Loucy (cell line): ENCODE data around the gene CUL9.

Experiments used
- H2AFZ ChIP-seq: fragments of 200-600 bp; sonication (generic); 2 replicates; pipeline ENCODE4 v1.6.0; 2016; ENCODE audit warnings: antibody characterized with exemption, mild to moderate bottlenecking, low read length, moderate library complexity
- H3F3A ChIP-seq: fragments of 200-600 bp; 2 replicates; pipeline ENCODE4 v1.6.0; 2016; ENCODE audit warnings: antibody characterized with exemption, low read depth, mild to moderate bottlenecking
- H3K27me3 ChIP-seq: fragments of 200-600 bp; sonication (generic); 2 replicates; pipeline ENCODE4 v1.6.1; 2014; ENCODE audit warnings: low read length, mild to moderate bottlenecking; ENCODE audit not compliant: insufficient read depth, poor library complexity, severe bottlenecking
- H3K36me3 ChIP-seq: fragments of 200-600 bp; sonication (generic); 2 replicates; pipeline ENCODE4 v1.6.1; 2016; ENCODE audit warnings: low read length; ENCODE audit not compliant: insufficient read depth
- H3K4me1 ChIP-seq: fragments of 200-600 bp; sonication (generic); 2 replicates; pipeline ENCODE4 v1.5.1; 2014; ENCODE audit warnings: low read length, mild to moderate bottlenecking; ENCODE audit not compliant: insufficient read depth, poor library complexity, severe bottlenecking
- H3K4me2 ChIP-seq: fragments of 200-600 bp; sonication (generic); 2 replicates; pipeline ENCODE4 v1.6.0; 2014; ENCODE audit warnings: antibody characterized with exemption, low read length, low read depth, mild to moderate bottlenecking; ENCODE audit not compliant: poor library complexity, severe bottlenecking
- H3K4me3 ChIP-seq: fragments of 200-600 bp; sonication (generic); 2 replicates; pipeline ENCODE4 v1.5.1; 2014; ENCODE audit warnings: low read length, mild to moderate bottlenecking, mixed read lengths; ENCODE audit not compliant: poor library complexity, severe bottlenecking
- H3K79me2 ChIP-seq: fragments of 200-600 bp; sonication (generic); 2 replicates; pipeline ENCODE4 v1.6.1; 2014; ENCODE audit warnings: low read length; ENCODE audit not compliant: insufficient read depth
- H3K9ac ChIP-seq: fragments of 200-600 bp; sonication (generic); 2 replicates; pipeline ENCODE4 v1.6.0; 2014; ENCODE audit warnings: mild to moderate bottlenecking, low read depth, low read length, moderate library complexity; ENCODE audit not compliant: poor library complexity, severe bottlenecking
- H3K9me2 ChIP-seq: fragments of 200-600 bp; sonication (generic); replicated peaks from 2 replicates; pipeline ENCODE4 v1.6.1; 2016; ENCODE audit warnings: low read depth, low read length, mixed read lengths
- H3K9me3 ChIP-seq: fragments of 200-600 bp; sonication (generic); 2 replicates; pipeline ENCODE4 v1.6.1; 2014; ENCODE audit warnings: mild to moderate bottlenecking, antibody characterized with exemption, low read length, low read depth; ENCODE audit not compliant: insufficient read depth
- H4K20me1 ChIP-seq: fragments of 200-600 bp; sonication (generic); 2 replicates; pipeline ENCODE4 v1.6.0; 2014; ENCODE audit warnings: antibody characterized with exemption, low read length, mild to moderate bottlenecking; ENCODE audit not compliant: insufficient read depth, poor library complexity, severe bottlenecking
- EZH2phosphoT487 ChIP-seq: fragments of 200-600 bp; IDR thresholded peaks from 2 replicates; pipeline ENCODE4 v1.6.1; 2018; ENCODE audit warnings: antibody characterized with exemption, mild to moderate bottlenecking, moderate library complexity, borderline replicate concordance
- TF ChIP-seq, protein P1 (sequence below): fragments of 200-600 bp; sonication (generic); conservative IDR thresholded peaks from 2 replicates; pipeline ENCODE4 v1.5.1; 2014; ENCODE audit warnings: mild to moderate bottlenecking, antibody characterized with exemption, low read length

Gene CUL9

DNA sequence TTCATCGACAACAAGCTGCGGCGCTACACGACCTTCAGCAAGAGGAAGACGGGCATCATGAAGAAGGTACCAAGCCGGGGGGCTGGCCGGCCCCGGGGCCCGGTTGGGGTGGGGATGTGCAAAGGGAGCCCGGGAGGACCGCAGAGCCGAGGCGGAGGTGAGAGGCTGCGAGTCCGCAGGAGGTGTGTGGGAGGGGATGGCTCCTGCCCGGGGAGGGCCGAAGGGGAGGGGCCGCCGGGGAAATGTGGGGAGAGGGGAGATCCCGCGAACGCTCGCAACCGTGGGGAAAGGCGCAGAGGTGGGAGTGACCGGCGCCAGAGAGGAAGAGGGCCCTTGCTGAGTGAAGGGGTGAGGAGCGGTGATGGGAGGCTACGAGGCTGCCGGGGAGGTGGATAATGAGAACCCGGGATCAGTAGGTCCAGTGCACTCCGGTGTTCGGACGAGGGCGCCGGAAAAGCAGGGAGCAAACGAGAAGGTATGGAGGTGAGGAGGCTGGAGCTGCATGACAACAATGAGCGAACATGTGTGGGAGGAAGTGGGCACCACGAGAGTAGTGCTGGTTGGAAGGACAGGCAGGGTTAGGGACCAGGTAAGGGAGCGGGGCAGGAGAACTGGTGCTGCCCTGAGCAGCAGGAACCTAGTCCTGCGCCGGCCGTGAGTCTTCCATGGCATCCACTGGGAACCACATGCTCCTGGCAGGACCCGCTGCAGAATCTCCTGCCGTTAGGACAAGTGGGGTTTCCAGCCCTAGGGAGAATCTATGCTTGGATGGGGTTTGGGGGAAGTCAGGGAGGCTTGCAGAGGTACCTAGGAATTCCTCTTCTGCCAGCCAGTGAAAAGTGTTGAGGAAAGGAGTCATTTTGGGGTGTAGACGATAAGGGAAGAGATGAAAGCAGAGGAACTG lies 9.6 kb upstream of the CUL9 start:
- Histone ChIP-seq H3K4me3 (peak overlapping the region; percentile 84), H3K9ac (peak overlapping the region; percentile 93), H3K27me3 (no peaks in the 10 kb centered on the region), H3K4me1 (peaks cover 39% of the 10 kb centered on the region), H3K9me3 (no peaks in the 10 kb centered on the region), H3K36me3 (peaks cover 22% of the 10 kb centered on the region; the same call in 1 of the 2 replicates), H3K79me2 (peaks cover 51% of the 10 kb centered on the region), H2AFZ (no peak overlapping the region; the same call in 1 of the 2 replicates), H3K9me2 (no peaks in the 10 kb centered on the region), H3K4me2 (peak overlapping the region; percentile 92), H4K20me1 (peaks cover 44% of the 10 kb centered on the region), H3F3A (0 out of 2 replicates have a peak, but pooled peaks cover 4% of the 10 kb centered on the region)
- TF ChIP-seq, protein P1, sequence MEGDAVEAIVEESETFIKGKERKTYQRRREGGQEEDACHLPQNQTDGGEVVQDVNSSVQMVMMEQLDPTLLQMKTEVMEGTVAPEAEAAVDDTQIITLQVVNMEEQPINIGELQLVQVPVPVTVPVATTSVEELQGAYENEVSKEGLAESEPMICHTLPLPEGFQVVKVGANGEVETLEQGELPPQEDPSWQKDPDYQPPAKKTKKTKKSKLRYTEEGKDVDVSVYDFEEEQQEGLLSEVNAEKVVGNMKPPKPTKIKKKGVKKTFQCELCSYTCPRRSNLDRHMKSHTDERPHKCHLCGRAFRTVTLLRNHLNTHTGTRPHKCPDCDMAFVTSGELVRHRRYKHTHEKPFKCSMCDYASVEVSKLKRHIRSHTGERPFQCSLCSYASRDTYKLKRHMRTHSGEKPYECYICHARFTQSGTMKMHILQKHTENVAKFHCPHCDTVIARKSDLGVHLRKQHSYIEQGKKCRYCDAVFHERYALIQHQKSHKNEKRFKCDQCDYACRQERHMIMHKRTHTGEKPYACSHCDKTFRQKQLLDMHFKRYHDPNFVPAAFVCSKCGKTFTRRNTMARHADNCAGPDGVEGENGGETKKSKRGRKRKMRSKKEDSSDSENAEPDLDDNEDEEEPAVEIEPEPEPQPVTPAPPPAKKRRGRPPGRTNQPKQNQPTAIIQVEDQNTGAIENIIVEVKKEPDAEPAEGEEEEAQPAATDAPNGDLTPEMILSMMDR = no peak
- no peak for TF ChIP-seq EZH2phosphoT487

DNA sequence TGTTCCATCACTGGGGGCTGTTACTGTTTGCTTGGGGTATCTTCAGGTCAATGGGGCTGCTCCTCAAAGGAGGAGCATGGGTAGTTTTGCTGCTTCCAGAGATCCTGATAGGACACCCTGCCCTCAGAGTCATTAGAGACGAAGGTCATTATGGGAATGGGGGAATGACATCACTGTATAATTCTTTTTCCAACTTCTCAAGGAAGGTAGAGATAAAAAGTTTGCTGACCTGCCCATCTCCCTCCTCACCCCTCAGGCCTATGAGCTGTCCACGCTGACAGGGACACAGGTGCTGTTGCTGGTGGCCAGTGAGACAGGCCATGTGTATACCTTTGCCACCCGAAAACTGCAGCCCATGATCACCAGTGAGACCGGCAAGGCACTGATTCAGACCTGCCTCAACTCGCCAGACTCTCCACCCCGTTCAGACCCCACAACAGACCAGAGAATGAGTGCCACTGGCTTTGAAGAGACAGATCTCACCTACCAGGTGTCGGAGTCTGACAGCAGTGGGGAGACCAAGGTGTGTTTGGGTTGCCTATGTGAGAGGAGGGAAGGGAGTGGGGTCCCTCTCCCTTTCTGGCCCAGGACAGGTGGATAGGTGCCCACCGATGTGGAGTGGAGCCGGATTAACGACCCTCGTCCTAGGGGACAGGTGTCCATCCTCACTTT lies 8.3 kb upstream of the CUL9 start:
- Histone ChIP-seq H2AFZ (no peak overlapping the region), H4K20me1 (peaks cover 44% of the 10 kb centered on the region), H3K36me3 (peaks cover 33% of the 10 kb centered on the region; the same call in 1 of the 2 replicates), H3K9me3 (no peaks in the 10 kb centered on the region), H3K27me3 (no peaks in the 10 kb centered on the region), H3F3A (0 out of 2 replicates have a peak, but pooled peaks cover 4% of the 10 kb centered on the region), H3K4me3 (peak overlapping the region; percentile 84), H3K9ac (peak overlapping the region; percentile 93), H3K79me2 (peaks cover 55% of the 10 kb centered on the region), H3K4me2 (peak overlapping the region; percentile 92), H3K9me2 (no peaks in the 10 kb centered on the region), H3K4me1 (peaks cover 39% of the 10 kb centered on the region)
- TF ChIP-seq, protein P1 = no peak
- TF ChIP-seq EZH2phosphoT487 = no peak

DNA sequence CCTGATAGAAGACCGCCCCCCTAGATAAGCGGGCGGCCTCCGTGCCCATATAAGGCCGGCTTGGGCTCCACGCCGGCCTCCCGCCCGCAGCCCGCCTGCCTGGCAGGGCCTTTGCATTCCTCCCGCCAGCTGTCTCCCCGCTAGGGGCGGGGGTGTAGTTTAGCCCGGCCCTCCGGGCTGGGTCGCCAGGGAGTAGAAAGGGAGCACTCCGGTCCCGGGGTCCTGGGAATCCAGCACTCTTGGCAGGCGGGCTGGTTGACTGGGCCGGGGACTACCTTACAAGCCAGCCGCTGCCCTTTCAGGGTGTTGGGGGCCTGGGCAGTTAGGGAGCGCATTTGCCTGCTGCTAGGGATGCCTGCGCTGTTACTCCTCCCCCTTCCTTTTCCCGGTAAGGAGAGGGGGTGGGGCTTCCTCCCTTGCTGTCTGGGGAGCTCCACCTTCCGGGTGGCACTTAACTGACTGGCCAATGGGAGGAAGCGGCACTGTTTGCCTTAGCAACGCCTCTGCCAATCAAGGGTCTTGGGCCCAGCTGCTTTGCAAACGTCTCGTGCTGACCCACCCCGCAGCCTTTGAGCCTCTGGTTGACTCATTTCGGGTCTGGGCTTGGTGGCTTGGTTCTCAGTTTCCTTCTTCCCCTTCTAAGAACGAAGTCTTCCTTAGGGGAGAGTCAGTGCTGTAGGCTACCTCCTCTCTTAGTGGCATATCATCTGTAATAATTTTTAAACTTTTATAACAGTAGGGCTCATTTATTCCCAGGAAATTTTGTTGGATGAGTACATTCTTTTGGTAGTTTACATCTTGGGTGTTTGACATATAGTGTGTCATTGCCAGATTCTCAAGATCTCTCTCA lies 7.5 kb upstream of the CUL9 start:
- peak overlapping the region; percentile 84 for H3K4me3 ChIP-seq
- no peaks in the 10 kb centered on the region for H3F3A ChIP-seq
- H4K20me1 ChIP-seq = peaks cover 44% of the 10 kb centered on the region
- no peaks in the 10 kb centered on the region for H3K9me2 ChIP-seq
- peak overlapping the region; percentile 93 for H3K9ac ChIP-seq
- H3K27me3 ChIP-seq = no peaks in the 10 kb centered on the region
- H3K4me1 ChIP-seq = peaks cover 39% of the 10 kb centered on the region
- H3K79me2 ChIP-seq = peaks cover 55% of the 10 kb centered on the region
- peaks cover 41% of the 10 kb centered on the region; the same call in 1 of the 2 replicates for H3K36me3 ChIP-seq
- H3K9me3 ChIP-seq = no peaks in the 10 kb centered on the region
- peak overlapping the region; percentile 92 for H3K4me2 ChIP-seq
- no peak overlapping the region for H2AFZ ChIP-seq
- no peak for TF ChIP-seq EZH2phosphoT487
- TF ChIP-seq, protein P1 = no peak
